Raji (cell line): ENCODE data around the gene WFDC6.

Experiments
- POLR2A ChIP-seq: IDR thresholded peaks from 2 replicates; pipeline ENCODE4 v1.6.1; 2011; ENCODE audit warnings: low read depth, low read length, control low read depth; ENCODE audit not compliant: insufficient read depth

WFDC6 gene

GRCh38 chr20:45523821-45524220 is 15.5 kb downstream of the WFDC6 start:
- no peak for TF ChIP-seq POLR2A

- TF ChIP-seq POLR2A = no peak
Observed at GRCh38 chr20:45518282-45518681, 21.0 kb downstream of the WFDC6 start.

GRCh38 chr20:45515147-45515913 is 24.0 kb downstream of the WFDC6 start, which contains the start of gene SPINT3:
Gene SPINT3 (minus strand): TSS chr20:45515622. CDS start chr20:45515608, 14 bp downstream.
- no peak for TF ChIP-seq POLR2A

- TF ChIP-seq POLR2A = no peak
Observed at GRCh38 chr20:45510242-45510862, 28.9 kb downstream of the WFDC6 start.

- TF ChIP-seq POLR2A = no peak
Observed at GRCh38 chr20:45509091-45509490, 30.2 kb downstream of the WFDC6 start.

GRCh38 chr20:45508068-45508886 is 31.0 kb downstream of the WFDC6 start:
- no peak for TF ChIP-seq POLR2A

GRCh38 chr20:45507011-45507820 is 32.1 kb downstream of the WFDC6 start:
- TF ChIP-seq POLR2A = no peak

GRCh38 chr20:45506398-45506797 is 32.9 kb downstream of the WFDC6 start:
- TF ChIP-seq POLR2A = no peak

GRCh38 chr20:45503403-45503802 is 35.9 kb downstream of the WFDC6 start:
- no peak for TF ChIP-seq POLR2A

GRCh38 chr20:45502561-45502960 is 36.7 kb downstream of the WFDC6 start:
- TF ChIP-seq POLR2A = no peak

- TF ChIP-seq POLR2A = no peak
Observed at GRCh38 chr20:45501600-45501999, 37.7 kb downstream of the WFDC6 start.

GRCh38 chr20:45500022-45500421 is 39.3 kb downstream of the WFDC6 start:
- TF ChIP-seq POLR2A = no peak

GRCh38 chr20:45497971-45498494 is 41.2 kb downstream of the WFDC6 start:
- TF ChIP-seq POLR2A = no peak

GRCh38 chr20:45496166-45496565 is 43.1 kb downstream of the WFDC6 start:
- TF ChIP-seq POLR2A = no peak
